ENCODE results near the gene LDLR.

DNA sequence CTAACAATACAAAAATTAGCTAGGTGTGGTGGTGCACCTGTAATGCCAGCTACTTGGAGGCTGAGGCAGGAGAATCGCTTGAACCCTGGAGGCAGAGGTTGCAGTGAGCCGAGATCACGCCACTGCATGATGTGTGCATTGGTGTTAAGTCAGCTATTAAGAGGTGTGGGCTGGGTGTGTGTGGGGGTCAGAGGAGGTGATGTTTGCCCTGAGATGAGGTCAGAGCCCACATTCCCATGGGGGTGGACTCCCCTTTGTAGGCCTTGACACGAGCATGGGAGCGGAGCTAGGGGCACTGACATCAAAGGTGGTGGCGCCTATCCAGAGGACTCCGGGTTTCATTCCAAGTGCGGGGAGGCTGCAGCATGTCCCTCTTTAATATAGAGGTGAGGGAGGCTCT lies 34.6 kb upstream of the LDLR start:
- TF ChIP-seq, protein P1, sequence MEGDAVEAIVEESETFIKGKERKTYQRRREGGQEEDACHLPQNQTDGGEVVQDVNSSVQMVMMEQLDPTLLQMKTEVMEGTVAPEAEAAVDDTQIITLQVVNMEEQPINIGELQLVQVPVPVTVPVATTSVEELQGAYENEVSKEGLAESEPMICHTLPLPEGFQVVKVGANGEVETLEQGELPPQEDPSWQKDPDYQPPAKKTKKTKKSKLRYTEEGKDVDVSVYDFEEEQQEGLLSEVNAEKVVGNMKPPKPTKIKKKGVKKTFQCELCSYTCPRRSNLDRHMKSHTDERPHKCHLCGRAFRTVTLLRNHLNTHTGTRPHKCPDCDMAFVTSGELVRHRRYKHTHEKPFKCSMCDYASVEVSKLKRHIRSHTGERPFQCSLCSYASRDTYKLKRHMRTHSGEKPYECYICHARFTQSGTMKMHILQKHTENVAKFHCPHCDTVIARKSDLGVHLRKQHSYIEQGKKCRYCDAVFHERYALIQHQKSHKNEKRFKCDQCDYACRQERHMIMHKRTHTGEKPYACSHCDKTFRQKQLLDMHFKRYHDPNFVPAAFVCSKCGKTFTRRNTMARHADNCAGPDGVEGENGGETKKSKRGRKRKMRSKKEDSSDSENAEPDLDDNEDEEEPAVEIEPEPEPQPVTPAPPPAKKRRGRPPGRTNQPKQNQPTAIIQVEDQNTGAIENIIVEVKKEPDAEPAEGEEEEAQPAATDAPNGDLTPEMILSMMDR (IDR thresholded peaks at IDR 0.05 in 8 of 11, conservative IDR thresholded peaks at IDR 0.05 in 3 of 11) = no peak
- TF ChIP-seq POLR2A (IDR thresholded peaks at IDR 0.05) = no peak
